ENCODE data around the gene ENDOV.
"Not testable (repeated sequence)": the region's sequence is repeated elsewhere in the genome, so short reads cannot be mapped to it uniquely, and the experiment has no call there.

ENDOV gene

DNA sequence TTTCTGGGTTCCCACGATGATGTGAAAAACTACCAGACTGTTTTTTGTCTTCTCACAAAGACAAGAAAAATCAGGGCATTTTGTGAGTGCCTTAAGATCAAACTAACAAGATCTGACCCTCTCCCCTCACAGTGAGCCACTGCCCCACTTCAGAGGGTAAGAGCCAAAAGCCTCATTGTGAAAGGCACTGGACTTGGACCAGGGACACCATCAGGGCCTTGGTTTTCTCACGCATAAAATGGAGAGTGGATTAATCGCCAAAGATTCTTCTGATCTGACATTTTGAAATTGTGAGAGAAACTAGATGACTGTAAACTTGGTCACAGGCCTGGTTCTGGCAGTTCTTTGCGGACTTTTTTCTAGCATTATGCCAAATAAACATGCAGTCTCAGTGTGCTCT, 21.0 kb upstream of the ENDOV start:
- no peak for DNase-seq (ENCODE audit: low read depth, low spot score)
- in situ Hi-C loops (cut with HindIII; ENCODE audit: low sequenced_read_pairs): no loop called here
- H3K4me3 ChIP-seq (ENCODE audit: low read depth, low read length): no peak overlapping the region
- TF ChIP-seq, protein P1, sequence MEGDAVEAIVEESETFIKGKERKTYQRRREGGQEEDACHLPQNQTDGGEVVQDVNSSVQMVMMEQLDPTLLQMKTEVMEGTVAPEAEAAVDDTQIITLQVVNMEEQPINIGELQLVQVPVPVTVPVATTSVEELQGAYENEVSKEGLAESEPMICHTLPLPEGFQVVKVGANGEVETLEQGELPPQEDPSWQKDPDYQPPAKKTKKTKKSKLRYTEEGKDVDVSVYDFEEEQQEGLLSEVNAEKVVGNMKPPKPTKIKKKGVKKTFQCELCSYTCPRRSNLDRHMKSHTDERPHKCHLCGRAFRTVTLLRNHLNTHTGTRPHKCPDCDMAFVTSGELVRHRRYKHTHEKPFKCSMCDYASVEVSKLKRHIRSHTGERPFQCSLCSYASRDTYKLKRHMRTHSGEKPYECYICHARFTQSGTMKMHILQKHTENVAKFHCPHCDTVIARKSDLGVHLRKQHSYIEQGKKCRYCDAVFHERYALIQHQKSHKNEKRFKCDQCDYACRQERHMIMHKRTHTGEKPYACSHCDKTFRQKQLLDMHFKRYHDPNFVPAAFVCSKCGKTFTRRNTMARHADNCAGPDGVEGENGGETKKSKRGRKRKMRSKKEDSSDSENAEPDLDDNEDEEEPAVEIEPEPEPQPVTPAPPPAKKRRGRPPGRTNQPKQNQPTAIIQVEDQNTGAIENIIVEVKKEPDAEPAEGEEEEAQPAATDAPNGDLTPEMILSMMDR (IDR thresholded peaks at IDR 0.05; ENCODE audit: low read depth, low read length): no peak

DNA sequence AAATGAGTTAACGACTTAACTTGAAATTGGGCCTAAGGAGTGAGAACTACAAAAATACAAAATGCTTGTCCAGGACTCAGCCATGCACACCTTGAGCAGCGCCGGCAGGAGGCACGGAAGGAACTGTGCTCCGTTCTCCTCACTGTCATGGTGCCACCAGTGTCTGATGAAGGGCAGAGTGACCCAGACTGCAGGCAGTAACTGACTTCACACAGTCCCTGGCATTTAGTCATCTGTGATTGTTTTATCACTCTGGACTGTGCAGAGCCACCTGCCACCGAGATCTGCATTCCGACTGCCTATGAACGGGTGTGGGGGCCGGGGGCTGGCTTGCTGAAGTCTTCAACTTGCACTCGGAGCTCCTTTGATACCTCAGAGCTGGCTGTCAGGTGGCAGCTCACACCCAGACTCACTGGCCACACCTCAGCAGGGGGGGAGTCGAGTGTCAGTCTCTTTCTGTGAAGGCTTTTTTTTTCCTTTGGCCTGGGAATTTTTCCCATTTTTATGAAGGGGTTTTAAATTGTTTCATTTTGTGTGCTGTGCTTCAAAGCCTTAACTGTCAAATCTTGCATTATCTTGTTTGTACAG, 20.2 kb upstream of the ENDOV start:
- in situ Hi-C loops (cut with HindIII; ENCODE audit: low sequenced_read_pairs): no loop called here
- no peak overlapping the region for H3K4me3 ChIP-seq (ENCODE audit: low read depth, low read length)
- no peak for DNase-seq (ENCODE audit: low read depth, low spot score)
- TF ChIP-seq, protein P1 (IDR thresholded peaks at IDR 0.05; ENCODE audit: low read depth, low read length): no peak

DNA sequence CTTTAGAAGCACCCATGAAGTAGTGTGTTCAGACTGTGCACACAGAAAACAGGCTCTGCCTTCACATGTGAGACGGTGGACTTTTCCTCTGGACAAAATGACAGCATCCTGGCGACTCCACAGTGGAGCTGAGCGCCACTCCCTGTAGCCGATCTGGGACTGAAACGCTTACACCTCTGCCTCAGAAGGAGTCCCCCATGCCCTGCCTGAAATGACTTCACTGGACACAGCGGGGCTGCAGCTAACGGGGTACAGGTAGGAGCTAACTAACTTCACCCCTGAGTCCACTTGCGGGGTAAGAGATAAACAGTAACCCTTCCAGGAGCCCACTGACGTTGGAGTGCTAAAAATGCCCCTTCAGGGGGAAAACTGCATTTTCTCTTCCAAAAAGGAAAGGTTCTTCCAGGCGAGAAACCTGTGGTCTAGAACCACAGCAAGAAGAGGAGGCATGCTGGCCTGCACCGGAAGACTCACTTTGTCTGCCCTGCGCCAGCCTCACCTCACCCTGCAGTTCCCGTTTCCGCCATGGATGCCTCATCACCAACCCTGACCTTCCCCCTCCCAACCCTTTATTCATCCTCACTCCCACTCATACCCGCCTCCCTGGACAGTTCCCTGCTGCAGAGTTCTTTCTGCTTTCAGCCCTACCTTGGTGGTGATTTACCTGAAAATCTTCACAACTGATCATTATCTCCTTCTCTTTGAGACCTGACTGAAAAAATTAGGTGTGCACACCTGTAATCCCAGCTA, 19.4 kb upstream of the ENDOV start:
- TF ChIP-seq, protein P1 (IDR thresholded peaks at IDR 0.05; ENCODE audit: low read depth, low read length): no peak
- DNase-seq (ENCODE audit: low read depth, low spot score): no peak
- in situ Hi-C loops (cut with HindIII; ENCODE audit: low sequenced_read_pairs): no loop called here
- no peak overlapping the region for H3K4me3 ChIP-seq (ENCODE audit: low read depth, low read length)

DNA sequence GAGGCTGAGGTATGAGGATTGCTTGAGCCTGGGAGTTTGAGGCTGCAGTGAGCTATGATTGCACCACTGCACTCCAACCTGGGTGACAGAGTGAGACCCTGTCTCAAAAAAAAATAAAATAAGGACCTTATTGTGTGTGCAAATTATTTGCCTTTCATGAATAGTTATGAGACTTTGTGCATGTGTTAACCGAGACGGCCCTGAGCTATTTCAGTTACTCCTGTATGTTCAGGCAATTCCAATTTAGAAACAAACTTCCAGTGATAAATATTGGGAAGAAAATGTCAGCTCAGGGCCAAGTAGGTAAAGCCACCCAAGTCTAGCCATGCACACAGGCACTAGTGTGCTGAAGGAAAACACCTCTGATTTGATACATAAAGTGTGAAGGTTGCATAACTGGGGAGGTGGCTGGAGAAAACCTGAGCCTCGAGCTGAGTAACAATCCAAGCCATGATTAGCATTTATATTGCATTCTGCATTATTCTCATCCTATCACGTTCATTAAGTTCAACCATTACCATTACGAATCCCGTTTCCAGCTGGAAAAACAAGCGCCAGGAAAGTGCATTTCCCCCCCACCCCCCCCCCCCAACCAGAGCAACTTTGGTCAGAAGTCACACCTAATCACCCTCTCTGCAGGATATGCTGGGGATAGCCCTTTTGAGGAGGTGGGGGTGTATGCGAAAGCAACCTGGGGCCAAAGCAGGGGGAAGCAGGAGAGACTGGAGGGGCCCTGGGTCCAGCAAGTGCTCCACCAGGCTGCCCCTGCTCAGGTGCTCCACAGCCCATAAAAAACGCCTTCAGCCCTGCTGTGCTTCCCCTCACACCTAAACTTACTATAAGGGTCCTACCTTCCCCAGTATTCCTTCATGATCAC, 18.6 kb upstream of the ENDOV start:
- in situ Hi-C loops (cut with HindIII; ENCODE audit: low sequenced_read_pairs): no loop called here
- TF ChIP-seq, protein P1 (IDR thresholded peaks at IDR 0.05; ENCODE audit: low read depth, low read length): no peak
- no peak overlapping the region for H3K4me3 ChIP-seq (ENCODE audit: low read depth, low read length)
- no peak for DNase-seq (ENCODE audit: low read depth, low spot score)

DNA sequence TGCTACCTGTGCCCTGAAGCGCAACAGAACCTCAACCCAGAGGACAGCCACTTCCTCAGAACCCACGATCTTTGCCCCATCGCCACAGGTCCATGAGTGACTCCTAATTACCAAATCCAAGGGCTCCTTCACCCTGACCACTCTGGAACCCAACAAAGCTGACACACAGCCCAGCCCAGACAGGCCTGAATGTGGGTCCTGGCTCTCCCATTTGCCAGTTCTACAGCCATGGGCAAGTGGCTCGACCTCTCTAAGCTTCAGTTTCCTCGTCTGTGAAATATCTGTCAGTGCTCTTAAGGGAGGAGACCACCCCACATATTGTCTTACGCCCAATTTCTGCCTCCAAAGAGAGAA, 18.0 kb upstream of the ENDOV start:
- DNase-seq (ENCODE audit: low read depth, low spot score): no peak
- TF ChIP-seq, protein P1 (IDR thresholded peaks at IDR 0.05; ENCODE audit: low read depth, low read length): no peak
- no peak overlapping the region for H3K4me3 ChIP-seq (ENCODE audit: low read depth, low read length)
- in situ Hi-C loops (cut with HindIII; ENCODE audit: low sequenced_read_pairs): no loop called here

DNA sequence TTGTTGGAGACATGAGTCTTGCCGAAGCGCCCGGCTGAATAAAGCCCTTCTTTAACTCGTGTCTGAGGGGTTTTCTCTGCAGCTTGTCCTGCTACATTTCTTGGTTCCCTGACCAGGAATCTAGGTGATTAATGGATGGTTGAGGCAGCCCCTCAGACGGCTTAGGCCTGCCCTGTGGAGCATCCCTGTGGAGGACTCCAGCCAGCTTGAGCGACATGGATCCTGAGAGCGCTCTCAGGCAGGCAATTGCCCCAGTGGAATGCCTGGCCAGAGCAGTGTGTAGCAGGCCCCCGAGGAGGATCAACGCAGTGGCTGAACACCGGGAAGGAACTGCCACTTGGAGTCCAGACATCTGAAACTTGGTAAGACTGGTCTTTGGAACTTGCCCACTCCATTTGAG, 17.3 kb upstream of the ENDOV start:
- TF ChIP-seq, protein P1 (IDR thresholded peaks at IDR 0.05; ENCODE audit: low read depth, low read length): no peak
- in situ Hi-C loops (cut with HindIII; ENCODE audit: low sequenced_read_pairs): no loop called here
- no peak for DNase-seq (ENCODE audit: low read depth, low spot score)
- no peak overlapping the region for H3K4me3 ChIP-seq (ENCODE audit: low read depth, low read length)

DNA sequence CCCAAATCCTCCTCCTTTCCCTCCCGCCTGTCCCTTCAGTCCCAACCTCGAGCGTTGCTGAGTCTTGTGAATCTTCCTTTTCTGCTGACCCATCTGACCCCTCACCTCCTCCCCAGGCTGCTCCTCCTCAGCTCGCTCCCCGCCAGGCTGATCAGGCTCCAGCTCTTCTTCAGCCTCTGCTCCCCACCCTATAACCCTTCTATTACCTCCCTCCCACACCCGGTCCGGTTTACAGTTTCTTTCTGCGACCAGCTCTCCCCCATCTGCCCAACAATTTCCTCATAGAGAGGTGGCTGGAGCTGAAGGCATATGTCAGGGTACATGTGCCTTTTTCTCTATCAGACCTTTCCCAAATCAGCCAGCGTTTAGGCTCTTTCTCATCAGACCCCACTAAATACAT, 13.9 kb upstream of the ENDOV start:
- DNase-seq (ENCODE audit: low read depth, low spot score); in situ Hi-C loops (cut with HindIII; ENCODE audit: low sequenced_read_pairs); H3K4me3 ChIP-seq (ENCODE audit: low read depth, low read length): not testable (repeated sequence)

DNA sequence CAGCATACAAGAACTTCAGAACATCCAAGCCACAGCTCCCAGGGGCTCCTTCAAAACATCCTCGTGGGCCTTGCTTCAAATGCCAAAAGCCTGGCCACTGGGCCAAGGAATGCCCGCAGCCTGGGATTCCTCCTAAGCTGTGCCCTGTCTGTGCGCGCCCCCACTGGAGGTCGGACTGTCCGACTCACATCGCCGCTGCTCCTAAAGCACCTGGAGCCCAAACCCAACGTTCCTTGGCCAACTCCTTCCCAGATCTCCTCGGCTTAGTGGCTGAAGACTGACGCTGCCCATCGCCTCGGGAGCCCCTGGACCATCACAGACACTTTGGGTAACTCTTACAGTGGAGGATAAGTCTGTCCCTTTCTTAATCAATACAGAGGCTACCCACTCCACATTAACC, 12.9 kb upstream of the ENDOV start:
- DNase-seq (ENCODE audit: low read depth, low spot score); in situ Hi-C loops (cut with HindIII; ENCODE audit: low sequenced_read_pairs); H3K4me3 ChIP-seq (ENCODE audit: low read depth, low read length): not testable (repeated sequence)

Data from astrocyte of the spinal cord (primary cell).